Testis (tissue), 2 donors: ENCODE results near the gene ABI3BP.

Experiments
- POLR2A ChIP-seq: fragments of 450-650 bp; IDR thresholded peaks from one replicate; pipeline ENCODE4 v1.6.1; 2017; ENCODE audit warnings: antibody characterized with exemption, mild to moderate bottlenecking, moderate library complexity
- TF ChIP-seq, protein P1 (sequence below), 3 experiments: fragments of 450-650 bp in 2 of 3; fragments of 200-600 bp in 1 of 3; sonication (generic) in 1 of 3; IDR thresholded peaks; one replicate each; pipeline ENCODE4 v1.5.1; 2016 to 2019; ENCODE audit warnings: antibody characterized with exemption in 3 of 3, mild to moderate bottlenecking in 2 of 3, moderate library complexity in 1 of 3

DNA sequence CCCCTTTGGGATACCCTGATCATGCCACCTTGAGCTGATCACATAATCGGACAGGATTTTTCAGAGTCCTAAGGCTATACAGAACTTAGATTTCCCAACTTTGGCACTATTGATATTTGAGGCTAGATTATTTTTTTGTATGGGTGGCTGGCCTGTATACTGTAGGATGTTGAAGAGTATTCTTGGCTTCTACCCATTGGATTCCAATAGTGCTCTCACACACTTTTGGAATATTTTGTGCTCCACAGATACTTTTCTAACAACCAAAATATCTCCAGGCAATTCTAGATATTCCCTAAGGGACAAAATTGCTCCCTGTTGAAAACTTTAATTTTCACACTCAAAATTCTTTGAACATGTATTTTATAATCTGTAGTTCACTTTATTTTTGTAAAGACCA lies 125.1 kb downstream of the ABI3BP start:
- TF ChIP-seq, protein P1, sequence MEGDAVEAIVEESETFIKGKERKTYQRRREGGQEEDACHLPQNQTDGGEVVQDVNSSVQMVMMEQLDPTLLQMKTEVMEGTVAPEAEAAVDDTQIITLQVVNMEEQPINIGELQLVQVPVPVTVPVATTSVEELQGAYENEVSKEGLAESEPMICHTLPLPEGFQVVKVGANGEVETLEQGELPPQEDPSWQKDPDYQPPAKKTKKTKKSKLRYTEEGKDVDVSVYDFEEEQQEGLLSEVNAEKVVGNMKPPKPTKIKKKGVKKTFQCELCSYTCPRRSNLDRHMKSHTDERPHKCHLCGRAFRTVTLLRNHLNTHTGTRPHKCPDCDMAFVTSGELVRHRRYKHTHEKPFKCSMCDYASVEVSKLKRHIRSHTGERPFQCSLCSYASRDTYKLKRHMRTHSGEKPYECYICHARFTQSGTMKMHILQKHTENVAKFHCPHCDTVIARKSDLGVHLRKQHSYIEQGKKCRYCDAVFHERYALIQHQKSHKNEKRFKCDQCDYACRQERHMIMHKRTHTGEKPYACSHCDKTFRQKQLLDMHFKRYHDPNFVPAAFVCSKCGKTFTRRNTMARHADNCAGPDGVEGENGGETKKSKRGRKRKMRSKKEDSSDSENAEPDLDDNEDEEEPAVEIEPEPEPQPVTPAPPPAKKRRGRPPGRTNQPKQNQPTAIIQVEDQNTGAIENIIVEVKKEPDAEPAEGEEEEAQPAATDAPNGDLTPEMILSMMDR (IDR thresholded peaks at IDR 0.05) = no peak
- TF ChIP-seq POLR2A = no peak
